SW 1271 (cell line): ENCODE measurements around the gene TUBAL3.
"Not testable (repeated sequence)": the region's sequence is repeated elsewhere in the genome, so short reads cannot be mapped to it uniquely, and the experiment has no call there.

Source experiments
- DNase-seq, 2 experiments: peaks; one replicate each; lab custom pipeline; 2025; lab: John Stamatoyannopoulos, UW

TUBAL3 gene

DNA sequence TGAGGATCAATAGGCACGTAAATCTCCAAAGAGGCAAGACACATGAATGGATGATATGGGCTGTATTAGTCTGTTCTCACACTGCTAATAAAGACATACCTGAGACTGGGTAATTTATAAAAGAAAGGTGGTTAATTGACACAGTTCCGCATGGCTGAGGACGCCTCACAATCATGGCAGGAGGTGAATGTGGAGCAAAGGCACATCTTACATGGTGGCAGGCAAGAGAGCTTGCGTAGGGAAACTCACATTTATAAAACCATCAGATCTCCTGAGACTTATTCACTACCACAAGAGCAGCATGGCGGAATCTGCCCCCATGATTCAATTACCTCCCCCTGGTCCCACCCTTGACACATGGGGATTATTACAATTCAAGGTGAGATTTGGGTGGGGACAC, 25.4 kb downstream of the TUBAL3 start:
- not testable (repeated sequence) for DNase-seq

- no peak for DNase-seq
Measured at GRCh38 chr10:5376450-5376849, 28.2 kb downstream of the TUBAL3 start.

DNA sequence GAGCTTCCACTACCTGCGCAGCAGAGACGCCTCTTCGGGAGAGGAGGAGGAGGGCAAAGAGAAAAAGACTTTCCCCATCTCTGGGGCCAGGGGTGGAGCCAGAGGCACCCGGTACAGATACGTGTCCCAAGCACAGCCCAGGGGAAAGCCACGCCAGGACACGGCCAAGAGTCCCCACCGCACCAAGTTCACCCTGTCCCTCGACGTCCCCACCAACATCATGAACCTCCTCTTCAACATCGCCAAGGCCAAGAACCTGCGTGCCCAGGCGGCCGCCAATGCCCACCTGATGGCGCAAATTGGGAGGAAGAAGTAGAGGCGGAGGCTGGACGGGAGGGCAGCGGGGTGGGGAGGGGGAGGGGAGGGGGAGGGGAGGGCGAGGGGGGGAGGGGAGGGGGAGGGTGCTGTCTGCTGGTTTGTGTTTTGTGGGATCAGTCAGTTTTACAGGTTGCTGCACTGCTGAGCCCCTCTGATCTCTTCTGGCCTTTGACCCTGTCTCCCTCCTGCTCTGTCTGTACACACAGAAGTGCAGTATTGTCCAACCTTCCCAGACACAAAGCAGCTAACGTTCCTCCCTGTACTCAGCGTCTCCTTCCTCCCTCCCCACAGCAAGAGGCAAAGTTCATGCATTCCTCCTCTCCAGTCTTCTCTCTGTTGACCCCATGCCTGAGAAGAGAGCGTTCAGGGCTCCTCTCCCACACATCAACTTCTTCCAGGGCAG, 30.6 kb downstream of the TUBAL3 start:
- DNase-seq, result no peak

GRCh38 chr10:5373307-5373706, 31.3 kb downstream of the TUBAL3 start:
- DNase-seq, result no peak

GRCh38 chr10:5370493-5371352, 33.9 kb downstream of the TUBAL3 start:
- DNase-seq, result no peak

DNA sequence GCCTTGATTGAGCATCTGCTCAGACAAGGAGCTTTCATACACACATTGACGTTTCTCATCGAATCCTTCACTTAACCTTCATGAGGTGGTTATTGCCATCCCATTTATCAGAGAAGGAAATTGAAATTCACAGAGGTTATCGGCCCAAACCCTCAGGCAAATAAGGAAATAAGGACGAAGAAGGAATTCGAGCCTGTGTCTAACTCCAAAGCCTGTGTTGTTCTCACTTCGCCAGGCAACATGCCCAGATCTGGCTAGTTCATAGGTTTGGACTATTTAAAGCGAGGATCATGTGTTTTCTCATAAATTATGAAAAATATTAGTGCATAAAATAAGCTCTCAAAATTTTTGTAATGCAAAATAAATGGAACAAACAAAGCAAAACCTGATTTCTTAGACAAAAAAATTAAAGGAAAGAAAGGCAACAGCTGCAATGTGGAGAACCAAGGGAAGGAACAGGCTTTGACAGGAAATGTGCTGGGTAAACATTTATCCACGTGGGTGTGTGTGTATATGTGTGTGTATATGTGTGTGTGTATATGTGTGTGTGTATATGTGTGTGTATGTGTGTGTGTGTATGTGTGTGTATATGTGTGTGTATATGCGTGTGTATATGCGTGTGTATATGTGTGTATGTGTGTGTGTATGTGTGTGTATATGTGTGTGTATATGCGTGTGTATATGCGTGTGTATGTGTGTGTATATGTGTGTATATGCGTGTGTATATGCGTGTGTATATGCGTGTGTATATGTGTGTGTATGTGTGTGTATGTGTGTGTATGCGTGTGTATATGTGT, 35.1 kb downstream of the TUBAL3 start:
- DNase-seq, result no peak

- DNase-seq, result no peak
Measured at GRCh38 chr10:5365928-5366327, 38.7 kb downstream of the TUBAL3 start.

DNA sequence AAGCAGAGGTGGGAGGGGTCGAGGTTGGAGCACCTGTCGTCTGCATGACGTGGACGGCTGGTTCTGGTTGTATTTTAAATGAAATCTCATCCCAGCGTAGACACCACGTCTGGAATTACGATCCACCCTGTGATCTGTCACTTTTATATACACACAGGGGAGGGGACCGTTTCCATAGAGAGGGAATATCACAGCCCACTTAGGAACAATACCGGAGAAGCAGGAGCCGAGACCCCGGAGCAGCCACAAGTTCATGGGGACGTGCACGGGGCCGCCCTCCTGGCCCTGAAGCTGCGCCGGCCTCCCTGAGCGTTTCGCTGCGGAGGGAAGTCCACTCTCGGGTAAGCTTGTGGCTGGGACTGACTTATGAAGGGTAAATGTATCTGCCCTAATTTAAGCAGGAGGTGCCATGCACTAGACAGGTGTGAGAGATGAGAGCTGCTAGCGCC, 39.7 kb downstream of the TUBAL3 start, which contains the start of gene UCN3:
Gene UCN3 (plus strand): TSS at position 77 of the 449 bp plus-strand sequence. CDS start 8,755 bp downstream, outside the sequence.
- DNase-seq, result no peak

DNA sequence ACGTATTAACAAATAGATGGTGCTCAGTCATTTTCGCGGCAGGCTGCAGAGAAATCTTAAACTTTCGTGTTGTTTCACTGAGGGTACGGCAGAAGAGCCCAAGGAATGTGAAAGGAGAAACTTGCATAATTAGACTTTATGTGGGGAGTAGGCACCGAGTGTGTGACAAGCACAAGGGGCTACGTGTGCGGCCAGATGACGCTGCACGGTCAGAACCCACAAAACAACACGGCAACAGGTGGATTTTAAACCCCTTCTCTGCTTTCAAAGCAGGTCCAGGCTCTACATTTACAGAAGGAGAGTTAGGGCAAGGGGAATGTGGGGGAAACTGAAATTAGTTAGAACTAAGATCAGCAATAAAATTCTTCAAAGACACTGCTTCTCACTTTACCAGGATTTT, 40.3 kb downstream of the TUBAL3 start:
- DNase-seq, result no peak

- no peak for DNase-seq
Measured at GRCh38 chr10:5362873-5363272, 41.8 kb downstream of the TUBAL3 start.

- no peak for DNase-seq
Measured at GRCh38 chr10:5361966-5362365, 42.7 kb downstream of the TUBAL3 start.

DNA sequence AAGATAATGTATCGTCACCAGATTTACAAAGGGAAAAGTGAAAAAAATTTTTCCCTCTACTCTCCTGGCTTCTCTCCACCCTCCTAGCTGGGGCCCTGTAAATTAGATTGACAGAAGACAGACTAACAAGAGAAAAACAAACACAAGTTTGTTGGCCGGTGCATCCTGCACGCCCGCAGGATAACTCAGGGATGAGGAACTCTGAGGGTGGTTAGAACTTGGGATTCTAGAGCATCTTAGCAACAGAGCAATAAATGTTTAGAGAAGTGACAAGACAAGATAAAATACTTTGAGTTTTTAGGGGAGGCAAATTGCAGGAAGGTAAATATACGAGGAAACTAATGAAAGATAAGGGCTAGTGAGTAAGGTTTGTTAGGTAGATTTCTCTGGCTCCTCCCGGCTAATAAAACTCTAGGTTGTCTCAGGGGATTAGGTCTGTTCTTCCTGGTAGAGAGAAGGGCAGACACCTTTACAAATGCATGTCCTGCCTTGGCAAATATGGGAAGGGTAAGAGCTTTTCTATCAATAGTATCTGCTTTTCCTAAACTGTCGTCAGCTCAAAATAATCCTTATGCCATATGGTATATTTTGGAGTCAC, 44.2 kb downstream of the TUBAL3 start:
- DNase-seq, result no peak

GRCh38 chr10:5356302-5356763, 48.3 kb downstream of the TUBAL3 start:
- DNase-seq, result no peak

DNA sequence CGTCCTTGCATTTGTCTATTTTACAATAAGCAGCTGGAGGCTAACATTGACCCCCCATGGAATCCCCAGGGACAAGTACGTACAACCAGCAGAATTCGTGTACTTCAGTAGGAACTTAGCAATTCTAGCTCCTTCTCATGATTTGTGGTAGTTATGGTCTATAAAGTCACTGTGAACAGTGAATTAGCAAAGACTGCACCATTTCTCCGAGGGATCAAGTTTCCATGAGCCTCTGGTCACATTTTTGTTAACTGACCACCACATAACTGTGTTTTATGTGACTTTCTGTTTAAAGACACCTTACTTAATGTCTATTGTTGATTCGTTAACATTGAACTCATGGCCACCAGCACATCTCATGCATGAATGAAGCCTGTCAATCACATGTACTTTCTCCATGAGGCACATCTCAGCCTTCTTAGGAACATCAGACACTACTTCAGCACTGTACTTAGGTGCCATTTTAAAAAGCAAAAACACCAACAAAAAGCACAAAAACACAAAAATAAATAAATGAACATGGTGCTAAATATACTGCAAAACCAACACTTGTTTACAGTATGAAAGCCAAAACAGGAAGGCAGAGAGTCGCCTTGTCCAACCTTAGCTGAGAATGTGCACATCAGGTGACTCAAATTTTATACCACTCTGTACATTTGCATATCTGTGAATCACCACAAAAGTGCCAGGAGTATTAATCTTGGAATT, 48.9 kb downstream of the TUBAL3 start:
- DNase-seq, result no peak

- DNase-seq, result no peak
Measured at GRCh38 chr10:5354068-5354467, 50.6 kb downstream of the TUBAL3 start.

- no peak for DNase-seq
Measured at GRCh38 chr10:5349362-5349761, 55.3 kb downstream of the TUBAL3 start.

DNA sequence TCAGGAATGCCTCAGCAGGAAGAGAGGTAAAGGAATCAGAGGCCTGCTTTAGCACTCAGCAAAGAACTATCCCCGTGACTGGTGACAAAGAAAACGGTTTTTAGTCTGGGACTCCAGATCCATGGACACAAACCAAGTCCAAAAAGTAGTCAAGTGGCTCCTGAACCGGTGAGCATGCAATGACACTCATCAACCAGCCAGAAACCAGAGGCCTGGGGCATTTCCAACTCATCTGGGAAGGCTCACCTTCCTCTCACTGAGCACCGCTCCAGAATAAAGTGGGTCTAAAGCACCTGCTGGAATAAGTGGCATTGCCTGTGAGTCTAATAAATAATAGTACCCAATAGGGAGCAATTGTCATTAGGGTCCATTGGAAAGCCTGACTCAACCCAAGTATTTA, 57.7 kb downstream of the TUBAL3 start:
- no peak for DNase-seq

GRCh38 chr10:5344746-5345145, 59.9 kb downstream of the TUBAL3 start:
- DNase-seq, result no peak

- DNase-seq, result no peak
Measured at GRCh38 chr10:5343979-5344378, 60.6 kb downstream of the TUBAL3 start.

- no peak for DNase-seq
Measured at GRCh38 chr10:5343561-5343960, 61.1 kb downstream of the TUBAL3 start.
